H1 (cell line): ENCODE results near the gene KXD1.
"Not testable (repeated sequence)": the region's sequence is repeated elsewhere in the genome, so short reads cannot be mapped to it uniquely, and the experiment has no call there.

Experiments used
- HDAC6 ChIP-seq: IDR thresholded peaks from one replicate; pipeline ENCODE4 v1.7.1; 2012; ENCODE audit warnings: low read depth, mild to moderate bottlenecking, inconsistent platforms, low read length, moderate library complexity
- NANOG ChIP-seq: IDR thresholded peaks from 2 replicates; pipeline ENCODE4 v1.6.1; 2011; ENCODE audit warnings: low read length, low read depth, mild to moderate bottlenecking, inconsistent platforms; ENCODE audit not compliant: insufficient read depth, poor library complexity, severe bottlenecking
- POLR2A ChIP-seq, 2 experiments: IDR thresholded peaks; 1 replicate in 1 of 2; 2 replicates in 1 of 2; pipeline ENCODE4 v1.6.1; 2011; ENCODE audit warnings: low read depth in 2 of 2, low read length in 2 of 2, mild to moderate bottlenecking in 2 of 2; ENCODE audit errors: control extremely low read depth in 1 of 2
- POLR2AphosphoS5 ChIP-seq: IDR thresholded peaks from 2 replicates; pipeline ENCODE4 v1.6.1; 2011; ENCODE audit warnings: low read depth, low read length
- RBBP5 ChIP-seq: IDR thresholded peaks from 2 replicates; pipeline ENCODE4 v1.7.1; 2012; ENCODE audit warnings: low read depth, mild to moderate bottlenecking, inconsistent platforms, low read length, moderate library complexity, borderline replicate concordance
- SIRT6 ChIP-seq: IDR thresholded peaks from one replicate; pipeline ENCODE4 v1.7.1; 2012; ENCODE audit warnings: low read length, inconsistent platforms
- TAF1 ChIP-seq: IDR thresholded peaks from 2 replicates; pipeline ENCODE4 v1.6.1; 2011; ENCODE audit warnings: mild to moderate bottlenecking, low read depth, low read length
- ZNF274 ChIP-seq: IDR thresholded peaks from 2 replicates; pipeline ENCODE4 v1.7.0; 2012; ENCODE audit warnings: low read length, borderline replicate concordance; ENCODE audit errors: extremely low read depth
- TF ChIP-seq, protein P1 (sequence below), 3 experiments: IDR thresholded peaks; 1 replicate in 2 of 3; 2 replicates in 1 of 3; pipeline versions ENCODE4 v1.5.1 to v1.6.1; 2011; ENCODE audit warnings: low read length in 3 of 3, mild to moderate bottlenecking in 3 of 3, inconsistent platforms in 2 of 3, low read depth in 1 of 3, moderate library complexity in 1 of 3; ENCODE audit not compliant: insufficient read depth in 1 of 3; ENCODE audit errors: control extremely low read depth in 1 of 3

DNA sequence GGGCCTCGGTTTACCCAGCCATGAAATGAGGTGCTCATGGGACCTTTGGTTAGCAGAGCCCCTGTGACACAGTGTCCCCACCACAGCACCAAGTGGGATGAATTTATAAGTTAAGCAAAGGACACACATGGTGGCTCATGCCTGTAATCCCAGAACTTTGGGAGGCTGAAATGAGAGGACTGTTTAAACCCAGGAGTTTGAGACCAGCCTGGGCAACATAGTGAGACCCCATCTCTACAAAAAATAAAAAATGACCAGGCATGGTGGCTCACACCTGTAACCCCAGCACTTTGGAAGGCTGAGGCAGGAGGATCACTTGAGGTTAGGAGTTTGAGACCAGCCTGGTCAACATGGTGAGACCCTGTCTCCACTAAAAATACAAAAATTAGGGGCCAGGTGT lies 17.5 kb upstream of the KXD1 start:
- not testable (repeated sequence) for TF ChIP-seq ZNF274; POLR2AphosphoS5; SIRT6; TAF1; NANOG; RBBP5; POLR2A (IDR thresholded peaks at IDR 0.05; ENCODE audit: control extremely low read depth in 1 of 2, low read depth in 2 of 2, low read length in 2 of 2); HDAC6
- TF ChIP-seq, protein P1, sequence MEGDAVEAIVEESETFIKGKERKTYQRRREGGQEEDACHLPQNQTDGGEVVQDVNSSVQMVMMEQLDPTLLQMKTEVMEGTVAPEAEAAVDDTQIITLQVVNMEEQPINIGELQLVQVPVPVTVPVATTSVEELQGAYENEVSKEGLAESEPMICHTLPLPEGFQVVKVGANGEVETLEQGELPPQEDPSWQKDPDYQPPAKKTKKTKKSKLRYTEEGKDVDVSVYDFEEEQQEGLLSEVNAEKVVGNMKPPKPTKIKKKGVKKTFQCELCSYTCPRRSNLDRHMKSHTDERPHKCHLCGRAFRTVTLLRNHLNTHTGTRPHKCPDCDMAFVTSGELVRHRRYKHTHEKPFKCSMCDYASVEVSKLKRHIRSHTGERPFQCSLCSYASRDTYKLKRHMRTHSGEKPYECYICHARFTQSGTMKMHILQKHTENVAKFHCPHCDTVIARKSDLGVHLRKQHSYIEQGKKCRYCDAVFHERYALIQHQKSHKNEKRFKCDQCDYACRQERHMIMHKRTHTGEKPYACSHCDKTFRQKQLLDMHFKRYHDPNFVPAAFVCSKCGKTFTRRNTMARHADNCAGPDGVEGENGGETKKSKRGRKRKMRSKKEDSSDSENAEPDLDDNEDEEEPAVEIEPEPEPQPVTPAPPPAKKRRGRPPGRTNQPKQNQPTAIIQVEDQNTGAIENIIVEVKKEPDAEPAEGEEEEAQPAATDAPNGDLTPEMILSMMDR (IDR thresholded peaks at IDR 0.05; ENCODE audit: control extremely low read depth in 1 of 3, insufficient read depth in 1 of 3, low read depth in 1 of 3, low read length in 3 of 3) = not testable (repeated sequence)
